ENCODE results near the gene SLC12A7. TPM values are rescaled to one million over a fixed set of nuclear protein-coding genes. Genes with fewer than 3 reads are reported as not detected.

Gene SLC12A7
- polyA plus RNA-seq, 1 donor (not counting 4 experiments of a cell fraction or from before 2014, with no cell fraction given), result 1.5 TPM

DNA sequence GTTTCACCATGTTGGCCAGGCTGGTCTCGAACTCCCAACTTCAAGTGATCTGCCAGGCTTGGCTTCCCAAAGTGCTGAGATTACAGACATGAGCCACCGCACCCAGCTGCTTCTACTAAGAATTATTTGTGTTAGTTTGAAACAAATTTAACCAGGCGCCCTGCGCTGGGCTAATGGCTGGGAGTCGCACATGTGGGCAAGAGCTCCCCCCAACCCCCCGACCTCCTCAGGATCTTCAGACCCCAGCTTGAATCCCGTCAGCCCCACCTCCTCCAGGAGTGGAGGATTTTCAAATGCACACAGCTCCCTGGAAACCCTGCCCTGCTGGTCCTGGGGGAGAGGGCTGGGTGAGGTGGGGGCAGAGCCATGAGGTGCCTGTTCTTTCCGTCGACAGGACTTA is 21.2 kb upstream of the SLC12A7 start:
- dilution Hi-C loops (cut with MboI; ENCODE audit: extremely low pct_ligation_motif_present, low sequenced_read_pairs), result no loop called here
- Histone ChIP-seq H3K9me1 (ENCODE audit: control insufficient read depth, extremely low read depth, insufficient read depth, low read length) (no peaks in the 10 kb centered on the region), H2AFZ (ENCODE audit: control insufficient read depth, low read length) (no peak overlapping the region), H3K36me3 (ENCODE audit: control insufficient read depth in 2 of 2, extremely low read depth in 1 of 2, insufficient read depth in 2 of 2, low read length in 2 of 2) (no peaks in the 10 kb centered on the region), H3K4me1 (ENCODE audit: control insufficient read depth, extremely low read depth, insufficient read depth, low read length) (peaks cover 2% of the 10 kb centered on the region), H3K27me3 (ENCODE audit: control insufficient read depth, extremely low read depth, insufficient read depth, low read length) (peaks cover 60% of the 10 kb centered on the region), H3K27ac (ENCODE audit: control insufficient read depth, insufficient read depth, low read length) (no peak overlapping the region), H3K79me2 (ENCODE audit: control insufficient read depth, insufficient read depth, low read length) (no peaks in the 10 kb centered on the region), H3K9me3 (ENCODE audit: control insufficient read depth, low read depth, low read length) (no peaks in the 10 kb centered on the region), H4K20me1 (ENCODE audit: control insufficient read depth, extremely low read depth, insufficient read depth, low read length) (no peaks in the 10 kb centered on the region), H3K4me2 (ENCODE audit: control insufficient read depth, extremely low read depth, insufficient read depth, low read depth, low read length) (no peak overlapping the region), H3K9ac (ENCODE audit: control insufficient read depth, extremely low read depth, insufficient read depth, low read length) (no peak overlapping the region), H3K4me3 (ENCODE audit: control insufficient read depth in 2 of 3, extremely low read depth in 1 of 3, insufficient read depth in 2 of 3, low read depth in 1 of 3, low read length in 3 of 3) (no peak overlapping the region)
- TF ChIP-seq, protein P1, sequence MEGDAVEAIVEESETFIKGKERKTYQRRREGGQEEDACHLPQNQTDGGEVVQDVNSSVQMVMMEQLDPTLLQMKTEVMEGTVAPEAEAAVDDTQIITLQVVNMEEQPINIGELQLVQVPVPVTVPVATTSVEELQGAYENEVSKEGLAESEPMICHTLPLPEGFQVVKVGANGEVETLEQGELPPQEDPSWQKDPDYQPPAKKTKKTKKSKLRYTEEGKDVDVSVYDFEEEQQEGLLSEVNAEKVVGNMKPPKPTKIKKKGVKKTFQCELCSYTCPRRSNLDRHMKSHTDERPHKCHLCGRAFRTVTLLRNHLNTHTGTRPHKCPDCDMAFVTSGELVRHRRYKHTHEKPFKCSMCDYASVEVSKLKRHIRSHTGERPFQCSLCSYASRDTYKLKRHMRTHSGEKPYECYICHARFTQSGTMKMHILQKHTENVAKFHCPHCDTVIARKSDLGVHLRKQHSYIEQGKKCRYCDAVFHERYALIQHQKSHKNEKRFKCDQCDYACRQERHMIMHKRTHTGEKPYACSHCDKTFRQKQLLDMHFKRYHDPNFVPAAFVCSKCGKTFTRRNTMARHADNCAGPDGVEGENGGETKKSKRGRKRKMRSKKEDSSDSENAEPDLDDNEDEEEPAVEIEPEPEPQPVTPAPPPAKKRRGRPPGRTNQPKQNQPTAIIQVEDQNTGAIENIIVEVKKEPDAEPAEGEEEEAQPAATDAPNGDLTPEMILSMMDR (optimal IDR thresholded peaks at IDR 0.05 in 1 of 3, IDR thresholded peaks at IDR 0.05 in 1 of 3, conservative IDR thresholded peaks at IDR 0.05 in 1 of 3; ENCODE audit: extremely low read depth in 1 of 3, insufficient read depth in 2 of 3, low read length in 3 of 3), result no peak
- no peak for TF ChIP-seq EZH2 (IDR thresholded peaks at IDR 0.05; ENCODE audit: low read length)
- FAIRE-seq (no peak), DNase-seq (ENCODE audit: low read depth, low spot score) (no peak)

DNA sequence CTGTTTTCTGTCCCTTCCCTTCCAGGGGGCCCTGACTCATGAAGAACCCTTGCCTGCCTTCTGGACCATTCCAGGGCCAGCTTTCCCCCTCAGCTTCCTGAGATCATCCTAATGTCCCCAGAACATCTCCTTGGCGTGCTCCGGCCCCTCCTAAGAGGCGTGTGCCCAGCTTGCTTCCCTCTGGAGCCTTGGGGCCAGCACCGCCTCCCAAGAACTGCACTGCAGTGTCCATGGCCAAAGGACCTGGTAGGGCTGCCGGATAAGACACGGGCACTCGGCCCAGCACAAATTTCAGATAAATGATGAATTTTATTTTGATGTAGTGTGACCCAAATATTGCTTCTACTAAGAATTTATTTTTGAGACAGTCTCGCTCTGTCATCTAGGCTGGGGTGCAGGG is 20.7 kb upstream of the SLC12A7 start:
- Histone ChIP-seq H3K9me1 (ENCODE audit: control insufficient read depth, extremely low read depth, insufficient read depth, low read length) (no peaks in the 10 kb centered on the region), H3K9me3 (ENCODE audit: control insufficient read depth, low read depth, low read length) (no peaks in the 10 kb centered on the region), H3K27ac (ENCODE audit: control insufficient read depth, insufficient read depth, low read length) (no peak overlapping the region), H4K20me1 (ENCODE audit: control insufficient read depth, extremely low read depth, insufficient read depth, low read length) (no peaks in the 10 kb centered on the region), H3K27me3 (ENCODE audit: control insufficient read depth, extremely low read depth, insufficient read depth, low read length) (peaks cover 59% of the 10 kb centered on the region), H3K79me2 (ENCODE audit: control insufficient read depth, insufficient read depth, low read length) (no peaks in the 10 kb centered on the region), H3K4me3 (ENCODE audit: control insufficient read depth in 2 of 3, extremely low read depth in 1 of 3, insufficient read depth in 2 of 3, low read depth in 1 of 3, low read length in 3 of 3) (no peak overlapping the region), H2AFZ (ENCODE audit: control insufficient read depth, low read length) (no peak overlapping the region), H3K4me1 (ENCODE audit: control insufficient read depth, extremely low read depth, insufficient read depth, low read length) (peaks cover 2% of the 10 kb centered on the region), H3K36me3 (ENCODE audit: control insufficient read depth in 2 of 2, extremely low read depth in 1 of 2, insufficient read depth in 2 of 2, low read length in 2 of 2) (no peaks in the 10 kb centered on the region), H3K4me2 (ENCODE audit: control insufficient read depth, extremely low read depth, insufficient read depth, low read depth, low read length) (no peak overlapping the region), H3K9ac (ENCODE audit: control insufficient read depth, extremely low read depth, insufficient read depth, low read length) (no peak overlapping the region)
- TF ChIP-seq, protein P1 (optimal IDR thresholded peaks at IDR 0.05 in 1 of 3, IDR thresholded peaks at IDR 0.05 in 1 of 3, conservative IDR thresholded peaks at IDR 0.05 in 1 of 3; ENCODE audit: extremely low read depth in 1 of 3, insufficient read depth in 2 of 3, low read length in 3 of 3), result no peak
- no peak for TF ChIP-seq EZH2 (IDR thresholded peaks at IDR 0.05; ENCODE audit: low read length)
- FAIRE-seq, result no peak
- DNase-seq (ENCODE audit: low read depth, low spot score), result no peak
- dilution Hi-C loops (cut with MboI; ENCODE audit: extremely low pct_ligation_motif_present, low sequenced_read_pairs), result no loop called here

Measured in keratinocyte (primary cell).